ENCODE results near the gene UBE2E3.

The UBE2E3 gene

GRCh38 chr2:180952731-180953336 lies 27.6 kb upstream of the UBE2E3 start:
- Histone ChIP-seq H3K4me2 (ENCODE audit: insufficient read depth, low read length) (no peak overlapping the region), H3K4me3 (ENCODE audit: low read depth in 1 of 2, low read length in 2 of 2) (no peak overlapping the region), H2AFZ (ENCODE audit: low read depth, low read length) (no peak overlapping the region), H3K27me3 (ENCODE audit: insufficient read depth, low read length, poor library complexity) (peaks cover 23% of the 10 kb centered on the region), H3K27ac (ENCODE audit: low read length) (no peak overlapping the region), H3K9me3 (ENCODE audit: insufficient read depth, low read length, severe bottlenecking) (no peaks in the 10 kb centered on the region), H4K20me1 (ENCODE audit: insufficient read depth, low read length) (no peaks in the 10 kb centered on the region), H3K36me3 (ENCODE audit: insufficient read depth, low read length) (no peaks in the 10 kb centered on the region), H3K9ac (ENCODE audit: low read depth, low read length) (no peak overlapping the region), H3K79me2 (ENCODE audit: insufficient read depth, low read length) (no peaks in the 10 kb centered on the region), H3K4me1 (ENCODE audit: insufficient read depth, low read length) (no peaks in the 10 kb centered on the region)
- DNase-seq, result no peak
- TF ChIP-seq EZH2 (IDR thresholded peaks at IDR 0.05; ENCODE audit: borderline replicate concordance, low read depth, low read length, severe bottlenecking), result no peak
- TF ChIP-seq, protein P1, sequence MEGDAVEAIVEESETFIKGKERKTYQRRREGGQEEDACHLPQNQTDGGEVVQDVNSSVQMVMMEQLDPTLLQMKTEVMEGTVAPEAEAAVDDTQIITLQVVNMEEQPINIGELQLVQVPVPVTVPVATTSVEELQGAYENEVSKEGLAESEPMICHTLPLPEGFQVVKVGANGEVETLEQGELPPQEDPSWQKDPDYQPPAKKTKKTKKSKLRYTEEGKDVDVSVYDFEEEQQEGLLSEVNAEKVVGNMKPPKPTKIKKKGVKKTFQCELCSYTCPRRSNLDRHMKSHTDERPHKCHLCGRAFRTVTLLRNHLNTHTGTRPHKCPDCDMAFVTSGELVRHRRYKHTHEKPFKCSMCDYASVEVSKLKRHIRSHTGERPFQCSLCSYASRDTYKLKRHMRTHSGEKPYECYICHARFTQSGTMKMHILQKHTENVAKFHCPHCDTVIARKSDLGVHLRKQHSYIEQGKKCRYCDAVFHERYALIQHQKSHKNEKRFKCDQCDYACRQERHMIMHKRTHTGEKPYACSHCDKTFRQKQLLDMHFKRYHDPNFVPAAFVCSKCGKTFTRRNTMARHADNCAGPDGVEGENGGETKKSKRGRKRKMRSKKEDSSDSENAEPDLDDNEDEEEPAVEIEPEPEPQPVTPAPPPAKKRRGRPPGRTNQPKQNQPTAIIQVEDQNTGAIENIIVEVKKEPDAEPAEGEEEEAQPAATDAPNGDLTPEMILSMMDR (IDR thresholded peaks at IDR 0.05; ENCODE audit: borderline replicate concordance, extremely low read depth, low read length, poor library complexity, severe bottlenecking), result no peak
- ATAC-seq (ENCODE audit: insufficient read depth, low read depth), result no peak

- H3K79me2 ChIP-seq (ENCODE audit: insufficient read depth, low read length), result no peaks in the 10 kb centered on the region
- no peaks in the 10 kb centered on the region for H4K20me1 ChIP-seq (ENCODE audit: insufficient read depth, low read length)
- H3K9ac ChIP-seq (ENCODE audit: low read depth, low read length), result no peak overlapping the region
- H3K4me1 ChIP-seq (ENCODE audit: insufficient read depth, low read length), result no peaks in the 10 kb centered on the region
- no peak for TF ChIP-seq EZH2 (IDR thresholded peaks at IDR 0.05; ENCODE audit: borderline replicate concordance, low read depth, low read length, severe bottlenecking)
- TF ChIP-seq, protein P1 (IDR thresholded peaks at IDR 0.05; ENCODE audit: borderline replicate concordance, extremely low read depth, low read length, poor library complexity, severe bottlenecking), result no peak
- H3K36me3 ChIP-seq (ENCODE audit: insufficient read depth, low read length), result no peaks in the 10 kb centered on the region
- no peak overlapping the region for H3K27ac ChIP-seq (ENCODE audit: low read length)
- no peak for DNase-seq
- ATAC-seq (ENCODE audit: insufficient read depth, low read depth), result no peak
- H2AFZ ChIP-seq (ENCODE audit: low read depth, low read length), result no peak overlapping the region
- H3K9me3 ChIP-seq (ENCODE audit: insufficient read depth, low read length, severe bottlenecking), result no peaks in the 10 kb centered on the region
- H3K27me3 ChIP-seq (ENCODE audit: insufficient read depth, low read length, poor library complexity), result peaks cover 23% of the 10 kb centered on the region
- no peak overlapping the region for H3K4me2 ChIP-seq (ENCODE audit: insufficient read depth, low read length)
- H3K4me3 ChIP-seq (ENCODE audit: low read depth in 1 of 2, low read length in 2 of 2), result no peak overlapping the region
Measured at GRCh38 chr2:180953550-180953949, 26.9 kb upstream of the UBE2E3 start.

- H3K4me2 ChIP-seq (ENCODE audit: insufficient read depth, low read length), result no peak overlapping the region
- DNase-seq, result no peak
- no peak for ATAC-seq (ENCODE audit: insufficient read depth, low read depth)
Measured at GRCh38 chr2:180955101-180955500, 25.3 kb upstream of the UBE2E3 start.

More at GRCh38 chr2:180955101-180955500, 25.3 kb upstream of the UBE2E3 start:
- Histone ChIP-seq H3K27me3 (ENCODE audit: insufficient read depth, low read length, poor library complexity) (peaks cover 23% of the 10 kb centered on the region), H3K4me1 (ENCODE audit: insufficient read depth, low read length) (no peaks in the 10 kb centered on the region), H2AFZ (ENCODE audit: low read depth, low read length) (no peak overlapping the region), H3K36me3 (ENCODE audit: insufficient read depth, low read length) (no peaks in the 10 kb centered on the region), H3K27ac (ENCODE audit: low read length) (no peak overlapping the region), H3K9ac (ENCODE audit: low read depth, low read length) (no peak overlapping the region), H3K4me3 (ENCODE audit: low read depth in 1 of 2, low read length in 2 of 2) (no peak overlapping the region), H4K20me1 (ENCODE audit: insufficient read depth, low read length) (no peaks in the 10 kb centered on the region), H3K79me2 (ENCODE audit: insufficient read depth, low read length) (no peaks in the 10 kb centered on the region), H3K9me3 (ENCODE audit: insufficient read depth, low read length, severe bottlenecking) (no peaks in the 10 kb centered on the region)
- TF ChIP-seq, protein P1 (IDR thresholded peaks at IDR 0.05; ENCODE audit: borderline replicate concordance, extremely low read depth, low read length, poor library complexity, severe bottlenecking), result no peak
- TF ChIP-seq EZH2 (IDR thresholded peaks at IDR 0.05; ENCODE audit: borderline replicate concordance, low read depth, low read length, severe bottlenecking), result no peak
